HG03097 (cell line): Measurements from ENCODE around the gene S100A2.

ENCODE experiments used
- ATAC-seq: cut with Tn5 transposase; IDR thresholded peaks from one replicate; pipeline ENCODE4 v1.9.1; 2021; ENCODE audit not compliant: unreplicated experiment, low FRiP score

S100A2 gene

DNA sequence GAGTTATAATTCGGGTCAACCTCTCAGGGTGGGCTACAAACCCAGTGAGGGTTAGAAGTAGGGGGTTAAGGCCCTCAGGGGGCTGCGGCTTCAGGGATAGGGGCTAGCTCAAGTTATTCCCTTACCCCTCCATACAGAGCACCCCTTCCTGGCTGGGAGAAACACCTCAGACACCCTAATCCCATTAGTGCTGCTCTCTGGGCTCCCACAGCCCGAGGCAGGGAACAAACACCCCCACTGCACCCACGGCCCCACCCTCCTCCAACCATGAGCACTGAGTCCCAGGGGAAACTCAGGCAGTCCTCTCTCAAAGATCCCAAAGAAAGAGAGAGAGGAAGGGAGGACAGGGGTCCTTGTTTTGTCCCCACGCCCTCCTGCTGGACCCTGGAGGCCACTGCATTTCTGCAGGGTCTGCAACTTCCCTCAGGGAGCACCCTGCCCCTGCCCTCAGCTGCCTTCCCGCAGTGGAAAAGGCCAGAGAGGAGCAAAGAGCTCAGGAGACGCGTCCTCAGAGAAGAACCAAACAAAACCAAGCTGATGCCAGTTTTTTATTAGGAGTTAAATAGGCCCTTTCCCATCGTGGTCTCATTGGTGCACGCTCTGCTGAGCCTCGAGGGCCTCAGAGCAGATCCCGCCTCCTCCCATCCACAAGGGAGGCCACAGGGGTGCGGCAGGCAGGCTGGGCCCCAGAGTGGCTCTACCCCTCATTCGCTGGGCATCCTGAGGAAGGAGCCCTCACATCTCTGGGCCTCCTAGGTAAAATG, 18.7 kb downstream of the S100A2 start:
- no peak for ATAC-seq

DNA sequence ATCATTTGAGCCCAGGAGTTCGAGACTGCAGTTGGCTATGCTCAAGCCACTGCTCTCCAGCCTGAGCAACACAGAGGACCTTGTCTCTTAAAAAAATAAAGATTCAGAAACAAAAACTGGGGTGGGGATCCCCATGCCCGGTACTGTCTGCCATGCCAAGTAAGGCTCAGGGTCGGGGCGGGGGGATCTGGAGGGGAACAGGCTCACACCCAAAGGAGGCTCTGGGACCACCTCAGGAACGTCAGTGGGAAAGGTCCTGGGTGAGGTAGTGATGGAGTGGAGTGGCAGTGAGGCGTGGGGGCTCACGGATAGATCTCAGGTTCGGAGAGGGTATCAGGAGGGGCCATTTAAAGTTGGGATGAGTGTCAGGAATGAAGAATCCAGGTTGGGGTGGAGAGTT, 19.3 kb downstream of the S100A2 start:
- no peak for ATAC-seq

- ATAC-seq, result peak; percentile 56
These were observed 20.3 kb downstream of the S100A2 start, which contains the start of gene S100A4 for GRCh38 chr1:153545067-153546055. S100A4 (minus strand) TSS chr1:153545806; CDS start chr1:153544794, 1,012 bp downstream.

DNA sequence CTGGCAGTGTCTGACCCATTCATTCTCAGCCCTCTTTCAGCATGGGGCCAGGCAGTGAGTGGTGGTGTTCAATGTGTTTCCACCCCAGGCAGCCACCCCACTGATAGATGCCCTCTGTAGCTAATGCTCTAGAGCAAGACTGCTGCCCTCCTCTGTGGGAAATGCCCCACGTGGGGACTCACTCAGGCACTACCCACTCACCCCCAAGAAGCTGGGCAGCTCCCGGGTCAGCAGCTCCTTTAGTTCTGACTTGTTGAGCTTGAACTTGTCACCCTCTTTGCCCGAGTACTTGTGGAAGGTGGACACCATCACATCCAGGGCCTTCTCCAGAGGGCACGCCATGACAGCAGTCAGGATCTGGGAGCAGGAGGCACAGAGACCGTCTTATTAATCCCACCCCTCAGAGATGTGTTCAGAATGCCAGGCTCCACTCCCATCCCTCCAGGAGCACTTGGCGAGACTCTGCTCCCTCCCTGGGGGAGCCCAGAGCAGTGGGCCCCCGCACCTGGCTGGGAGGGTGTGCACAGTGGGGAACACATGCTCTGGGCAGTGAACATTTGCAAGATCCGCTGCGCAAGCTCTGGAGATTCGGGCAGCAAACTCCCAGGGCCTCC, 21.1 kb downstream of the S100A2 start:
- no peak for ATAC-seq

- no peak for ATAC-seq
These were observed 21.9 kb downstream of the S100A2 start for GRCh38 chr1:153543736-153544135.

- ATAC-seq, result no peak
These were observed 22.5 kb downstream of the S100A2 start for GRCh38 chr1:153542956-153543711.

DNA sequence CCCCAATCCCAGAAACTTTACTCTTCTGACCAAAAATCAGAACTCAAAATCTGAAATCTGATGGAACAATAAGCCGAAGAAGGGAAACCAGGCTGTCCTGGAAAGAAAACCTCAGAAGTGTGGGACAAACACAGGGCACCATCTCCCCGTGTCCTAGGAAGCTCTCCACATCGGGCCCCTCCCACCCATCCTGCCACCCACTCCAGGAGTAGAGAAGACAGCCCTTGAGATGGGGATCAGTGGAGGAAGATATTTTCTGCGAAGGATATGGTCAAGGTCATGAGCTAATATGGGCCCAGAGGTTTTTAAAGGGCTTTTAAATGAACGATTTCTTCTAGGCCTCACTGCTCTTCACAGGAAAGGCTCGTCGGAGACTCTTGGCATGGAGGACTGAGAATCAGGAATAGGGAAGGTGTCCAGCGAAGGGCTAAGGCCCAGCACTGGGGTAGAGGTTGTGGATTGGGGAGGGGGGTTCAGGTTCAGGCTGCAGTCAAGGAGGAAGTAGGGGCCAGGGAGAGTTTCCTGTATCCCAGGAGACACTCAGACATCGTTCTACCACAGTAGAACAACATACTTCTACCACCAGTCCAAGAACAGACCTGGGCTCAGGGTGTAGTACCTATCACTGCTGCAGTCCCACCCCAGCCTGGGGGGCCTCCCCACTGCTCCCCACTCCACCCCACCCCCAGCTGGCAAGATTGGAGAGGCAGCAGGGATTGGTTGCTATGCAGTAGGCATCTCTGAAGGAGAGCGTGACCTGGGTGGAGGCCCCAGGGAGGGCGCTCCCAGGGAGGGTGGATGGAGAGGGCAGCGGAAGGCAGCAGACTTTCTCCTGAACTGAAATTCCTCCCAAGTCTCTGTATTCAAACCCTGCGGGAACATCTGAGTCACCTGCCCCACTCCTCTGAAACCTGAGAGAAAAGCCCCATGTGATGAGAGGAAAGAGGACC, 23.7 kb downstream of the S100A2 start:
- no peak for ATAC-seq

GRCh38 chr1:153540394-153541361, 25.0 kb downstream of the S100A2 start, which contains the start of gene S100A5:
S100A5 (minus strand) TSS chr1:153540934; CDS start chr1:153540191, 743 bp downstream.
- ATAC-seq, result no peak

- ATAC-seq, result no peak
These were observed 26.1 kb downstream of the S100A2 start for GRCh38 chr1:153539395-153540093.

GRCh38 chr1:153538315-153538821, 27.3 kb downstream of the S100A2 start:
- no peak for ATAC-seq

DNA sequence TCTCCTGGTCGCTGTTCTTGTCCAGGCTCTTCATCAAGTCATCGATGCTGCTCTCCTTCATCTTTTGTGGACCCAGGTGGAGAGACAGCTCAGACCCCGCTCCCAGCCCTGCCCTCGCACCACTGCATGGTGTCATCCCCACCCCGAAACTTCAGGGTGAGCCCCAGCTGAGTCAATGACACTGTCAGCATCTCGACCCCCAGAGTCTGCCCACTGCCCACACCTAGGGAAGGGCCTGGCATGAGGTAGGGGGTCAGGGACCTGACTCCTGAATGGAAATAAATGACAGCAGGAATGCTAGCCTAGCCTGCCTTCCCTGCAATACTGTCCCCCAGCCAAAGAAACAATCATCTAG, 28.3 kb downstream of the S100A2 start:
- no peak for ATAC-seq

- ATAC-seq, result no peak
These were observed 28.8 kb downstream of the S100A2 start for GRCh38 chr1:153536671-153537375.

GRCh38 chr1:153536012-153536670, 29.5 kb downstream of the S100A2 start:
- ATAC-seq, result no peak

DNA sequence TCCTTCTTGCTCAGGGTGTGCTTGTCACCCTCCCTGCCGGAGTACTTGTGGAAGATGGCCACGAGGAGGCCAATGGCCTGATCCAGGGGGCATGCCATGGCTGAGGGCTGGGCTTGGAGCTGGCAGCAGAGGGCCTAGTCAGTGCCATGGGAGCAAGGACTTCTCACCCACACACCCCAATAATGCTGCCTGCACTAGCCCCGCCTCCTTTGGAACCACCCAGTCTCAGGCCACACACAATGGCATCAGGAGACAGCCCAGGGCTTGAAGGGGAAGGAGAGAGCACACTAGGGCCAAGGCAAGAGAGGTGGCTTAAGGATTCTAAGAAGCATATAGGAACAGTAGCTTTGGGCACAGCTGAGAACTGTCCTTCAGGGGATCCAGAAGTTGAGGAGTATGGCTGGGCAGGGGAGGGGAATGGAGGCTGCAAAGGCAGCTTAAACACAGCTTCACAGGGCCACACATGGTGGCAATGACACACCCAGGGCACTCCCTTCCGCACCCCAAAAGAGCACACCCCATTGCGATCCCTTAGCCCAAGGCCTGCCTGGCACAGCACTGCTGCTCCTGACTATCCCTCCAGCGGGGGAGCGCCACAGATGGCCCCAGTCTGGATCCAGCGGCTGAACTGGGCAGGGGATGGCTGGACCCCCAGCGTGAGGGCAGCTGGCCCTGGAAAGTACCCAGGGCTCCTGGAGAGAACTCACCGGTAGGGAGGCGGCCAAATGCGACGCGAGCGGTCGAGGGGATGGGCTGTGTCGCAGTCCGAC, 30.2 kb downstream of the S100A2 start, which contains the start of gene S100A6:
TSS of gene S100A6 (minus strand) at position 750 of the 770 bp plus-strand sequence. CDS start at position 98, 652 bp downstream.
- ATAC-seq, result no peak

DNA sequence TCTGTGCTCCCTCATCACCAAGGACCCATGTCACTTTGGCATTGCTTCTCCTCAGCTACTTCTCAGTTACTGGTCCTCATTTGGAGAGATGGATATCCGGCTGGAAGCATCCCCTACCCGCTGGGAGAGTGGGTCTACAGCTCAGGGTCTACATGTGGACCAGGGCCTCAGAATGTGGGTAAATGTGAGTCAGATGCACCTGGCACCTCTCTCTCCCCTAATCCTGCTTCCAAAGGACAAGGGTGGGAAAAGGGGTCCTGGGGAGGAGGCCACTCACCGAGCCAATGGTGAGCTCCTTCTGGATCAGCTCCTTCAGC, 30.8 kb downstream of the S100A2 start:
- ATAC-seq, result no peak
